Left lung (tissue), 10 donors: Measurements from ENCODE around the gene CLEC2L. TPM values are rescaled to one million over a fixed set of nuclear protein-coding genes. Genes with fewer than 3 reads are reported as not detected.

ENCODE experiments used
- ATAC-seq: fragments of 200-7000 bp; cut with Tn5 transposase; one replicate; pipeline ENCODE4 v1.9.1; 2020; ENCODE audit warnings: moderate library complexity
- DNase-seq, 4 donors: peaks; one replicate each; pipeline ENCODE4 v3.0.0-alpha.2; 2013 to 2020
- H3K27ac ChIP-seq, 2 donors: fragments of 200-600 bp; sonication (generic) in 1 of 2; one replicate each; pipeline versions ENCODE4 v1.5.0 to v1.8.0; 2020 to 2021
- H3K27me3 ChIP-seq, 2 donors: fragments of 200-600 bp; sonication (generic) in 1 of 2; one replicate each; pipeline versions ENCODE4 v1.5.0 to v1.8.0; 2020 to 2021
- H3K36me3 ChIP-seq, 2 donors: fragments of 200-600 bp; sonication (generic) in 1 of 2; one replicate each; pipeline versions ENCODE4 v1.5.0 to v1.8.0; 2020 to 2021
- H3K4me1 ChIP-seq, 2 donors: fragments of 200-600 bp; one replicate each; pipeline ENCODE4 v1.8.0; 2021
- H3K4me3 ChIP-seq, 2 donors: fragments of 200-600 bp; sonication (generic) in 1 of 2; one replicate each; pipeline versions ENCODE4 v1.5.0 to v1.8.0; 2020 to 2021; ENCODE audit warnings: mild to moderate bottlenecking in 1 of 2
- H3K9me3 ChIP-seq, 2 donors: fragments of 200-600 bp; sonication (generic) in 1 of 2; one replicate each; pipeline versions ENCODE4 v1.5.0 to v1.8.0; 2020 to 2021
- intact Hi-C, 2 donors: fragments of 100-400 bp; cut with DNase I; formaldehyde crosslinking; loops; one replicate each; pipeline versions ENCODE4 v1.11.2 to v1.14.2; 2022
- polyA plus RNA-seq, 6 donors: library from polyadenylated mRNA; unstranded; fragments of 120-200 nt; gene quantifications; one replicate each; pipeline ENCODE4 v1.2.1, GENCODE V29; 2013; ENCODE audit not compliant: insufficient read length in 6 of 6
- total RNA-seq, 2 donors: library from RNA; stranded (reverse); fragmentation: NEBNext Ultra II Directional; extraction: Animal tissue kit (Norgen Biotek cat#: 25700); gene quantifications; one replicate each; pipeline ENCODE4 v1.2.1, GENCODE V29; 2021
- TF ChIP-seq, protein P1 (sequence below), 2 donors: fragments of 200-600 bp; sonication (generic) in 1 of 2; IDR thresholded peaks; one replicate each; pipeline versions ENCODE4 v1.5.0 to v1.8.0; 2021; ENCODE audit warnings: antibody characterized with exemption in 2 of 2
- donor health status: DM: no; HTN: yes; CAD: no.
- donor health status: DM: no; HTN: no; CAD: no.

The CLEC2L gene
- total and polyA plus RNA-seq, 8 donors: 0.20 to 0.45 (median 0.35) TPM; not detected in 1

DNA sequence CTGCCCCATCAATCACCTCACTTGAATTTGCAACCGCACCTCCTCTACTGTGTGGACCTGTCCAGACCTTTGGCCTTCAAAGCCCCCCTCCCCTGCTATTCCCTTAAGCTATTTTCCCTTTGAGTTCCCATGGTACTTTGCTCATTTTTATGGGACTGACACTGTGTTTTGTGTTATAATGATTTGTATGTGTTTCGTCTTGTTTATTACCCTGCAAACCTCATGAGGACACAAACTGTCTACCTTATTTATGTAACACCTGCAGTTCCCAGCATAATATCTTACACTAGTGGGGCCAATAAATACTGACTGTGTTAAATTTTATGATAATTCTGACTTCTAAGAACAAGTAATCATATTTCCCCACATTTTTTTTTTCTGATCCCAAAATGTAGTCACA, 70.6 kb downstream of the CLEC2L start:
- ATAC-seq (no peak), DNase-seq (no peak)
- Histone ChIP-seq H3K27me3 (no peaks in the 10 kb centered on the region), H3K36me3 (peaks cover 0 to 100% of the 10 kb centered on the region in 2 donors), H3K27ac (no peak overlapping the region), H3K4me1 (peaks cover 0 to under 1% of the 10 kb centered on the region in 2 donors), H3K9me3 (no peaks in the 10 kb centered on the region), H3K4me3 (no peak overlapping the region)
- intact Hi-C loops: no loop called here
- TF ChIP-seq, protein P1, sequence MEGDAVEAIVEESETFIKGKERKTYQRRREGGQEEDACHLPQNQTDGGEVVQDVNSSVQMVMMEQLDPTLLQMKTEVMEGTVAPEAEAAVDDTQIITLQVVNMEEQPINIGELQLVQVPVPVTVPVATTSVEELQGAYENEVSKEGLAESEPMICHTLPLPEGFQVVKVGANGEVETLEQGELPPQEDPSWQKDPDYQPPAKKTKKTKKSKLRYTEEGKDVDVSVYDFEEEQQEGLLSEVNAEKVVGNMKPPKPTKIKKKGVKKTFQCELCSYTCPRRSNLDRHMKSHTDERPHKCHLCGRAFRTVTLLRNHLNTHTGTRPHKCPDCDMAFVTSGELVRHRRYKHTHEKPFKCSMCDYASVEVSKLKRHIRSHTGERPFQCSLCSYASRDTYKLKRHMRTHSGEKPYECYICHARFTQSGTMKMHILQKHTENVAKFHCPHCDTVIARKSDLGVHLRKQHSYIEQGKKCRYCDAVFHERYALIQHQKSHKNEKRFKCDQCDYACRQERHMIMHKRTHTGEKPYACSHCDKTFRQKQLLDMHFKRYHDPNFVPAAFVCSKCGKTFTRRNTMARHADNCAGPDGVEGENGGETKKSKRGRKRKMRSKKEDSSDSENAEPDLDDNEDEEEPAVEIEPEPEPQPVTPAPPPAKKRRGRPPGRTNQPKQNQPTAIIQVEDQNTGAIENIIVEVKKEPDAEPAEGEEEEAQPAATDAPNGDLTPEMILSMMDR (IDR thresholded peaks at IDR 0.05): no peak

Other genes starting within 250 kb of the CLEC2L start
- 10 to 100 TPM; 11.1 to 15.7 TPM for gene FMC1, start 182.3 kb upstream of the CLEC2L start, total RNA-seq
- gene FMC1, start 182.3 kb upstream of the CLEC2L start, polyA plus RNA-seq: 10 to 100 TPM; 12.8 to 17.2 (median 15.5) TPM
- 10 to 100 TPM; 67.2 to 76.6 TPM for gene LUC7L2, start 163.8 kb upstream of the CLEC2L start, total RNA-seq
- 100 to 1,000 TPM; 160 to 188 (median 174) TPM for gene LUC7L2, start 163.8 kb upstream of the CLEC2L start, polyA plus RNA-seq
- 1 to 10 TPM in 1 of 2 donors, under 1 TPM in 1; 0.99 to 3.3 TPM for gene KLRG2, start 40.0 kb upstream of the CLEC2L start, total RNA-seq
- under 1 TPM in 2 of 6 donors, not detected in 4; 0.06 to 0.14 TPM for gene KLRG2, start 40.0 kb upstream of the CLEC2L start, polyA plus RNA-seq